ENCODE measurements around the gene ALDH1A3.

Gene ALDH1A3

DNA sequence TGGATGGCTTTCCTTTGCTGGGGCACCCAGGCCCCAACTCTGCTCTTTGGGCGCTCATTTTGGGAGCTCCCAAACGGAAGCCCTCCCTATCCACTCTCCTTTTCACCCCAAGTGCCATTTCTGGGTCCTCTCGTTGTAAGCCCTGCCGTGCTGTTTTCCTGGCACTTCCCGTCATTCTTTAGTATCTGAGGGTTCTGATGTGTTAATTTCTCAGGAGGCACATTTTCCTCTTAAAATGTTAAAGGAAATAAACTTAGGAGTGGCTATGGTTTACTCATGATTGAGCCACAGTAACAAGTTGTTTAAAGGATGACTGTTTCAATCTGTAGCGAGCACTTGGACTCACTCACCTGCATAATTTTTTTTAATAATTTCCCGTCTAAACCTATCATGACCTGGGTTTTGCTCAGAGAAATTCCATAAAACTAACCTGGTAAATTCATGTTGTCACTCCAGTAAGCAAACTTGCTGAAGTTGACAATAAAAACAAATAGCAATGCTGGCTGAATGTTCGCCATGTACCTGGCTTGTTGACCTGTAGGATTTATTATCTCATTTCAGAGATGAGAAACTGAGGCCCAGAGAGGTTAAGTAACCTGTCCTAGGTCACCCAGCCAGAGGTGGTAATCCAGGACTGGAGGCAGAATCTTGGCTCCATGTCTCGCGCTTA, 10.6 kb downstream of the ALDH1A3 start:
- in situ Hi-C loops (cut with MboI; ENCODE audit: low pct_unique_long_range_greater_than_20kb, low sequenced_read_pairs, unreplicated experiment), result no loop called here
- TF ChIP-seq, protein P1, sequence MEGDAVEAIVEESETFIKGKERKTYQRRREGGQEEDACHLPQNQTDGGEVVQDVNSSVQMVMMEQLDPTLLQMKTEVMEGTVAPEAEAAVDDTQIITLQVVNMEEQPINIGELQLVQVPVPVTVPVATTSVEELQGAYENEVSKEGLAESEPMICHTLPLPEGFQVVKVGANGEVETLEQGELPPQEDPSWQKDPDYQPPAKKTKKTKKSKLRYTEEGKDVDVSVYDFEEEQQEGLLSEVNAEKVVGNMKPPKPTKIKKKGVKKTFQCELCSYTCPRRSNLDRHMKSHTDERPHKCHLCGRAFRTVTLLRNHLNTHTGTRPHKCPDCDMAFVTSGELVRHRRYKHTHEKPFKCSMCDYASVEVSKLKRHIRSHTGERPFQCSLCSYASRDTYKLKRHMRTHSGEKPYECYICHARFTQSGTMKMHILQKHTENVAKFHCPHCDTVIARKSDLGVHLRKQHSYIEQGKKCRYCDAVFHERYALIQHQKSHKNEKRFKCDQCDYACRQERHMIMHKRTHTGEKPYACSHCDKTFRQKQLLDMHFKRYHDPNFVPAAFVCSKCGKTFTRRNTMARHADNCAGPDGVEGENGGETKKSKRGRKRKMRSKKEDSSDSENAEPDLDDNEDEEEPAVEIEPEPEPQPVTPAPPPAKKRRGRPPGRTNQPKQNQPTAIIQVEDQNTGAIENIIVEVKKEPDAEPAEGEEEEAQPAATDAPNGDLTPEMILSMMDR (IDR thresholded peaks at IDR 0.05; ENCODE audit: extremely low read depth, insufficient read depth, missing control alignments), result no peak
- DNase-seq (ENCODE audit: low spot score), result no peak

DNA sequence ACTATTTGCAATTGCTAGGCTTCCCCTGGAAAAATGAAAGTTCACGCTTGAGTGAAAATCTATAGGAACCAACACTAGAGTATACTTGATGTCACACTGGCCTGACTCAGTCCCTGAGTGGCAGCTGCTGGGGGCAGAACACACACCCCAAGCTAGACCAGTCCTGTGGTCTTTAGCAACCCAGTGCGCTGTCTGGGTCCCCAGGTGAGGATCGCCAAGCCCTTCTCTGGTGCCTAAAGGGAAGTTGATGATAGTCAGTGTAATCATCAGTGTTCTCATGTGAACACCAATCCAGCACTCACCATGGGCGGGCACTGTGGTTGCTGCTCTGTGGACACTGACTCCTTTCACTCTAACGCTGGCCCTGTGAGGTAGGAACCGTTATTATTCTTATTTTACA, 11.2 kb downstream of the ALDH1A3 start:
- no peak for DNase-seq (ENCODE audit: low spot score)
- in situ Hi-C loops (cut with MboI; ENCODE audit: low pct_unique_long_range_greater_than_20kb, low sequenced_read_pairs, unreplicated experiment), result no loop called here

DNA sequence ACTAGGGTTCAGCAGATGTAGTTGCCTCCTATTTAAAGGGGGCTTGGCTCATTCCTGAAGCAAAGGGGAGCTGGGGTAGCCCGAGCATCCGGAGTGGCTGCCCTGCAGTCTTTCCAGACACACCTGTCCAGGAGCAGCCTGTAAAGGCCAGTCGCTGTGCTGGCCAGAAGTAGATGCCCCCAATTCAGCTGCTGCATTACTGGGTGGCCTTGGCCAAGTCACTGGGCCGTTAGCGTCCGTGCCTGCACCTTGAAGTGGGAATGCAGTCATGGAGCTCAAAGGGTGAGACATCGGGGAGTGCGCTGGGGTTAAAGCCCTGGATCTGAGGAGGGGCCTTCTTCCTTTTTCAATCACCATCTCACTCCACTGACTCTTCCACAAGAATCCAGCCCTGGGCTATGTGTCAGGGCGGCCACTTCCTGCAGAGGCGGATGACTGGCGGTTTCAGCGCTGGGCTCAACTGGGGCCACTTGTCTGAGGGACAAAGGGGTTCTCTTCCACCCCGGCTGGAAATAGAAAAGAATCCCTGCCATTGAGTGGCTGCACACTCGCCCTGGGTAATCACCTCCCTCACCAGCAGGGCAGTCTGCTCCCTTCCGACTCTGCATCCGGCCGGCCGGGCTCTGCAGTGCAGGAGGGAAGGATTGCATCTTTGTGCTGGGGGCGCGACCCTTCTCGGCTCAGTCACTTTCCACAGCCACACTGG, 11.8 kb downstream of the ALDH1A3 start:
- no peak for DNase-seq (ENCODE audit: low spot score)
- in situ Hi-C loops (cut with MboI; ENCODE audit: low pct_unique_long_range_greater_than_20kb, low sequenced_read_pairs, unreplicated experiment), result no loop called here
- TF ChIP-seq, protein P1 (IDR thresholded peaks at IDR 0.05; ENCODE audit: extremely low read depth, insufficient read depth, missing control alignments), result no peak

More for the DNA sequence above, 11.2 kb downstream of the ALDH1A3 start:
- TF ChIP-seq, protein P1 (IDR thresholded peaks at IDR 0.05; ENCODE audit: extremely low read depth, insufficient read depth, missing control alignments), result no peak

DNA sequence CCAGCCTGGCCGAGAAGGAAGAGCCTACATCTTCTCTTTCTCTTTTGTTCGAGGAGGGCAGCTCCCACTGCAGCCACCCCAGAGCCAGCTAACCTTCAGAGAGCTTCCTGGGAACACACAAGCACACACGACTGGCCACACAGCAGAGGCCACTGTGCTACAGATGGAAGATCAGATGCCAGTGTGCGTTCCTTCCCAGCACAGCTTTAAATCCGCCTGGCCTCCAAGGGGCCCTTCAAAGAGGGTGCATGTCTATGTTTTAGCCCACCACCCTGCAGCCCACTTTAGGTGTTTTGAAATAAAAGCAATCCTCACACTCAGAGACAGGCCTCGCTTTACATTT, 12.4 kb downstream of the ALDH1A3 start:
- DNase-seq (ENCODE audit: low spot score), result no peak
- TF ChIP-seq, protein P1 (IDR thresholded peaks at IDR 0.05; ENCODE audit: extremely low read depth, insufficient read depth, missing control alignments), result no peak
- in situ Hi-C loops (cut with MboI; ENCODE audit: low pct_unique_long_range_greater_than_20kb, low sequenced_read_pairs, unreplicated experiment), result no loop called here

DNA sequence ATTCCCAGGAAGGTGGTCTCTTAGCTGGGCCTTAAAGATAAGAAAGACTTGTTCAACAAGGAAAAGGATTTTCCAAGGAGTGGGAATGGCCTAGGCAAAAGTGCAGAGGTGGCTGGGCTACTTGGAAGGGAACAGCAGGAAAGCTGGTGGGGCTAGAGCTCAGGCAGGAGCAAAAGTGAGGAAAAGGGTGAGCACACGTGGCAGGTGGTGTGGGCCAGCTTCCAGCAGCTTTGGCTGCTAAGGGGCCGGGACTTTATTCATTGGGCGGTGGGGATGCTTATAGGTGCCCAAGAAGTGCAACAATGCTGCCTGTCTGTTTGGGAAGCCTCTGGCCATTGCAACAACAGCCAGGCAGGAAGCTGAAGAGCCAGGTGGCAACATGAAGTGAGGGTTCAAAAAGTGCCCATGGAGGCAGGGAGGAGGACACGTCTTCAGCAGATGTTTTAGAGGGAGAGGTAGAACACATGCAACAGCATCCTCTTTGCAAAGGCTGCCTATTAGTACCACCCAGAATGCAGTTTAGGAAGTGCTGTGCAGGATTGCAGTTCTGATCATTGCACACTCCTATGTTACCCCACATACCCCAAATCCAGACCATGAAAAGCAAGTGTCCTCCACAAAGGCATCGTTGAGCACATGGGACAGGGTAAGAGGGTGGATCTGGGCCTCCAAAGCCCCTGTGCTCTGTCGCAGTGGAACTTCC, 13.8 kb downstream of the ALDH1A3 start:
- TF ChIP-seq, protein P1 (IDR thresholded peaks at IDR 0.05; ENCODE audit: extremely low read depth, insufficient read depth, missing control alignments), result no peak
- in situ Hi-C loops (cut with MboI; ENCODE audit: low pct_unique_long_range_greater_than_20kb, low sequenced_read_pairs, unreplicated experiment), result no loop called here
- no peak for DNase-seq (ENCODE audit: low spot score)

DNA sequence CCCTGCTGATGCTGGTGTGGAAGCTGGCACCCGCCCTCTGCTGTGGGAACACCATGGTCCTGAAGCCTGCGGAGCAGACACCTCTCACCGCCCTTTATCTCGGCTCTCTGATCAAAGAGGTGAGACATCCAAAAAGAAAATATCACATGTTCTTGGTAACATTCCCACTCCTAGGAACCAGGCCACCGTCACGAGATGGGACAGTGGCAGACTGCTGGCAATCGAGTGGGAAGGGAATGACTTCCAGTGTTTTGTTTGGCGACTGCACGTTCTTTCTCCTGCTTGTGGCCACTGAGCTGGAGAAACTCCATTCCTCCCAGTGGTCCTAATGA, 14.3 kb downstream of the ALDH1A3 start:
- no peak for DNase-seq (ENCODE audit: low spot score)
- in situ Hi-C loops (cut with MboI; ENCODE audit: low pct_unique_long_range_greater_than_20kb, low sequenced_read_pairs, unreplicated experiment), result no loop called here
- TF ChIP-seq, protein P1 (IDR thresholded peaks at IDR 0.05; ENCODE audit: extremely low read depth, insufficient read depth, missing control alignments), result no peak
